Neutrophil (primary cell): ENCODE results near the gene S1PR5.

Experiments
- H3K27ac ChIP-seq: fragments of 200-600 bp; sonication (generic); 2 replicates; pipeline ENCODE4 v1.5.1; 2016; ENCODE audit warnings: mild to moderate bottlenecking, moderate library complexity
- H3K27me3 ChIP-seq: fragments of 200-600 bp; sonication (generic); 2 replicates; pipeline ENCODE4 v1.6.0; 2016; ENCODE audit warnings: mild to moderate bottlenecking
- H3K36me3 ChIP-seq: fragments of 200-600 bp; sonication (generic); 2 replicates; pipeline ENCODE4 v1.5.1; 2017
- H3K4me1 ChIP-seq, 2 experiments: fragments of 200-600 bp in 1 of 2; sonication (generic) in 1 of 2; 1 replicate in 1 of 2; 2 replicates in 1 of 2; pipeline versions ENCODE4 v1.5.1 to v1.6.1; 2013 to 2016; ENCODE audit warnings: low read depth in 1 of 2, low read length in 1 of 2, mild to moderate bottlenecking in 1 of 2, moderate library complexity in 1 of 2; ENCODE audit not compliant: control insufficient read depth in 1 of 2, insufficient read depth in 1 of 2
- H3K4me3 ChIP-seq, 2 experiments: fragments of 200-600 bp in 1 of 2; sonication (generic) in 1 of 2; 1 replicate in 1 of 2; 2 replicates in 1 of 2; pipeline ENCODE4 v1.5.1; 2013 to 2016; ENCODE audit warnings: low read depth in 1 of 2, low read length in 1 of 2, mild to moderate bottlenecking in 1 of 2, moderate library complexity in 1 of 2
- H3K9me3 ChIP-seq: fragments of 200-600 bp; sonication (generic); 2 replicates; pipeline ENCODE4 v1.5.1; 2016
- CTCF ChIP-seq: fragments of 200-600 bp; sonication (generic); IDR thresholded peaks from 2 replicates; pipeline ENCODE4 v1.5.1; 2016; ENCODE audit warnings: antibody characterized with exemption

Gene S1PR5

DNA sequence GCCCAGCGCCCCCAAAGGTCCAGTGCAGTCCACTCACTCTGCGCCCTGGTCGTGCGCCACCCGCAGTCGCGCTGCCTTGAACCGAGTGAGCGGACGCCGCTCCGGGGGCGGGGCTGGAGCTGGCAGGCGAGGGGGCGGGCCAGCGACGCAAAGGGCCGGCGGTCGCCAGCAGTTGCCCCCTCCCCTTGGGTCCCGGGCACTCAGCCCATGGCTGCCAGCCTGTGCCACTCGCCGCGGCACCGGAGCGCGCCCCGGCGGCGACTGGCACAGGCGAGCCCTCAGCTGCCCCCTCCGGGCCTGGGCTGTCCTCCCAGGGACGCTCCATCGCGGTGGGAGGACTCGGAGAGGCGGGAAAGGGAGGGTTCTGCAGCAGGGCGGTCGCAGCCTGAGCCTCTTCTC lies at the start of gene S1PR5:
Gene S1PR5, minus strand, starts transcription at position 87 of the 399 bp plus-strand sequence. CDS start 2,436 bp downstream, outside the sequence.
- H3K4me1 ChIP-seq, result peaks cover 0 to 8% of the 10 kb centered on the region in 2 experiments
- H3K4me3 ChIP-seq, result no peak within 1 kb of the TSS
- no peaks in the 10 kb centered on the region for H3K9me3 ChIP-seq
- peaks cover 99% of the 10 kb centered on the region for H3K27me3 ChIP-seq
- H3K27ac ChIP-seq, result no peak within 1 kb of the TSS
- TF ChIP-seq CTCF, result no peak
- no peaks in the 10 kb centered on the region for H3K36me3 ChIP-seq

DNA sequence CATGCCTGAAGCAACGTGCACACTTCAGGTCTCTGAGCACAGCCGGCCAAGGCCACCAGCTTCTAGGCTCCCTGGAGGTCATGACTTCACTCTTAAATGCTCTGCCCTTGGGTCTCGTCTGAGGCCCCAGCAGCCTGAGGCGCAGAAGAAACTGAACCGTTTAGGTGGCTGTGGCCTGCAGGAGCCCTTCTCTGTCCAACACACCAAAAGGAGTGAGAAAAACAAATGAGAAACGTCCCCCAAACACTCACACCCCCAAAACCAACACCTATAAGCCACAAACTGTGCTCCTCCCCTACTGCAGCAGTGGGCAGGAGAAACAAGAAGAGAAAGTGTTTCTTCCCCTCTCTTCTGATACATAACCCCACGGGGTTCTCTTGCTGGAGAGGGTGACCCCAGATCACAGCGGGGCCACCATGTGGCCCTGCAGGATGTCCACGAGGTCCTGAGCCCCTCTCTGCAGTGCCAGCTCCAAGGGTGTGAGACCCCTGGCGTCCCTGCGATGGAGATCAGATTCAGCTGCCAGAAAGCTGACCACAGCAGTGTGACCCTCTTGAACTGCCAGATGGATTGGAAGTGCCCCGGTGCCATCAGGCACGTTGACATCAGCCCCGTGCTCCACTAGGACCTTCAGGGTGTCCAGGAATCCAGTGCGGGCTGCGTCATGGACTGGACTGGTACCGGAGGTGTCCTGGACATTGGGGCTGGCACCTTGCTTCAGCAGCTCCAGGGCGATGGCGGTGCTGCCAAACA lies 49.6 kb upstream of the S1PR5 start:
- Histone ChIP-seq H3K27me3 (no peaks in the 10 kb centered on the region), H3K4me1 (peaks cover 37 to 40% of the 10 kb centered on the region in 2 experiments), H3K27ac (peak overlapping the region; percentile 94), H3K4me3 (peak overlapping the region; percentile 90 to 100), H3K9me3 (no peaks in the 10 kb centered on the region), H3K36me3 (peaks cover 16% of the 10 kb centered on the region)
- no peak for TF ChIP-seq CTCF

- H3K4me1 ChIP-seq, result peaks cover 37 to 40% of the 10 kb centered on the region in 2 experiments
- TF ChIP-seq CTCF, result no peak
- peak overlapping the region; percentile 94 for H3K27ac ChIP-seq
- H3K9me3 ChIP-seq, result no peaks in the 10 kb centered on the region
- H3K27me3 ChIP-seq, result no peaks in the 10 kb centered on the region
- peak overlapping the region; percentile 90 to 100 for H3K4me3 ChIP-seq
- H3K36me3 ChIP-seq, result peaks cover 18% of the 10 kb centered on the region
Observed at GRCh38 chr19:10566408-10566657, 49.1 kb upstream of the S1PR5 start.

- peak; percentile 85 for TF ChIP-seq CTCF
- no peaks in the 10 kb centered on the region for H3K9me3 ChIP-seq
Observed at GRCh38 chr19:10565567-10566407, 48.5 kb upstream of the S1PR5 start, which contains the start of gene KRI1. KRI1 (minus strand) TSS chr19:10566010; CDS start chr19:10565999, 11 bp downstream.

GRCh38 chr19:10565028-10565566 lies 47.9 kb upstream of the S1PR5 start:
- H3K27ac ChIP-seq, result peak overlapping the region; percentile 94
- H3K27me3 ChIP-seq, result no peaks in the 10 kb centered on the region
- peaks cover 37 to 39% of the 10 kb centered on the region in 2 experiments for H3K4me1 ChIP-seq
- no peak for TF ChIP-seq CTCF
- H3K9me3 ChIP-seq, result no peaks in the 10 kb centered on the region
- H3K36me3 ChIP-seq, result peaks cover 29% of the 10 kb centered on the region
- H3K4me3 ChIP-seq, result peak overlapping the region; percentile 90 to 100

More at GRCh38 chr19:10565567-10566407, 48.5 kb upstream of the S1PR5 start, which contains the start of gene KRI1:
- peak within 1 kb of the TSS; percentile 94 for H3K27ac ChIP-seq
- peak within 1 kb of the TSS; percentile 90 to 100 for H3K4me3 ChIP-seq
- peaks cover 23% of the 10 kb centered on the region for H3K36me3 ChIP-seq
- H3K27me3 ChIP-seq, result no peaks in the 10 kb centered on the region
- H3K4me1 ChIP-seq, result peaks cover 37 to 40% of the 10 kb centered on the region in 2 experiments
